ENCODE results near the gene NEK7.

GRCh38 chr1:198166900-198167299 lies 10.1 kb downstream of the NEK7 start:
- TF ChIP-seq POLR2A (IDR thresholded peaks at IDR 0.05) (no peak), CTCF (IDR thresholded peaks at IDR 0.05) (no peak)

Data from uterus (tissue), 2 donors.